HG03103 (cell line): ENCODE results near the gene DCN.

ENCODE experiments used
- ATAC-seq: cut with Tn5 transposase; IDR thresholded peaks from one replicate; pipeline ENCODE4 v1.9.1; 2021; ENCODE audit warnings: low read depth; ENCODE audit not compliant: unreplicated experiment

Gene DCN

GRCh38 chr12:91140026-91140931 lies 42.3 kb downstream of the DCN start:
- ATAC-seq = no peak

GRCh38 chr12:91139286-91139685 lies 43.3 kb downstream of the DCN start:
- no peak for ATAC-seq

GRCh38 chr12:91138337-91138920 lies 44.2 kb downstream of the DCN start:
- no peak for ATAC-seq

GRCh38 chr12:91133871-91134270 lies 48.7 kb downstream of the DCN start:
- ATAC-seq = no peak

GRCh38 chr12:91129662-91130362 lies 52.8 kb downstream of the DCN start:
- ATAC-seq = no peak

- ATAC-seq = no peak
Observed at GRCh38 chr12:91127751-91128150, 54.9 kb downstream of the DCN start.

GRCh38 chr12:91127306-91127705 lies 55.3 kb downstream of the DCN start:
- ATAC-seq = no peak

- ATAC-seq = no peak
Observed at GRCh38 chr12:91126516-91126915, 56.1 kb downstream of the DCN start.

GRCh38 chr12:91123236-91123916 lies 59.2 kb downstream of the DCN start:
- ATAC-seq = no peak

GRCh38 chr12:91120781-91121180 lies 61.8 kb downstream of the DCN start:
- ATAC-seq = no peak

GRCh38 chr12:91119089-91119488 lies 63.5 kb downstream of the DCN start:
- no peak for ATAC-seq

- no peak for ATAC-seq
Observed at GRCh38 chr12:91113621-91114020, 69.0 kb downstream of the DCN start.

GRCh38 chr12:91111366-91112325 lies 71.0 kb downstream of the DCN start, which contains the start of gene LUM:
LUM (minus strand) TSS chr12:91111494; CDS start chr12:91108979, 2,515 bp downstream.
- no peak for ATAC-seq

GRCh38 chr12:91110311-91110924 lies 72.2 kb downstream of the DCN start:
- ATAC-seq = no peak

- ATAC-seq = no peak
Observed at GRCh38 chr12:91109581-91110310, 72.9 kb downstream of the DCN start.

GRCh38 chr12:91109148-91109564 lies 73.5 kb downstream of the DCN start:
- ATAC-seq = peak; percentile 82

GRCh38 chr12:91108196-91108755 lies 74.3 kb downstream of the DCN start:
- no peak for ATAC-seq

- ATAC-seq = no peak
Observed at GRCh38 chr12:91106283-91106682, 76.3 kb downstream of the DCN start.
